K562 (cell line): ENCODE data around the gene UTP4. TPM values are rescaled to one million over a fixed set of nuclear protein-coding genes. Genes with fewer than 3 reads are reported as not detected.

Experiments used
- CHD1 ChIP-seq: fragments of 200-600 bp; sonication (generic); IDR thresholded peaks from one replicate; pipeline ENCODE4 v1.6.1; 2012; ENCODE audit warnings: mild to moderate bottlenecking, moderate library complexity, low read length, inconsistent platforms
- DNMT1 ChIP-seq: fragments of 450-650 bp; IDR thresholded peaks from 2 replicates; pipeline ENCODE4 v1.6.1; 2016; ENCODE audit warnings: antibody characterized with exemption, mild to moderate bottlenecking
- EP400 ChIP-seq: fragments of 450-650 bp; IDR thresholded peaks from 2 replicates; pipeline ENCODE4 v1.6.1; 2017; ENCODE audit warnings: antibody characterized with exemption, mild to moderate bottlenecking, moderate library complexity
- L3MBTL2 ChIP-seq: fragments of 450-650 bp; IDR thresholded peaks from 2 replicates; pipeline ENCODE4 v1.6.1; 2016; ENCODE audit warnings: mild to moderate bottlenecking, moderate library complexity
- NR3C1 ChIP-seq: sonication (generic); formaldehyde crosslinking; IDR thresholded peaks from 2 replicates; pipeline ENCODE4 v1.8.1; 2022; ENCODE audit warnings: missing genetic modification reagents
- PHF8 ChIP-seq: fragments of 200-600 bp; sonication (generic); IDR thresholded peaks from 2 replicates; pipeline ENCODE4 v1.6.1; 2012; ENCODE audit warnings: mixed run types, mild to moderate bottlenecking, inconsistent platforms, low read length, moderate library complexity, borderline replicate concordance
- PML ChIP-seq: IDR thresholded peaks from 2 replicates; pipeline ENCODE4 v1.6.1; 2012; ENCODE audit warnings: low read length, inconsistent platforms
- POLR2A ChIP-seq: fragments of 450-650 bp; conservative IDR thresholded peaks from 2 replicates; pipeline ENCODE4 v1.6.1; 2016
- SMARCA5 ChIP-seq: fragments of 450-650 bp; IDR thresholded peaks from 2 replicates; pipeline ENCODE4 v1.6.1; 2016
- THRB ChIP-seq: fragments of 450-650 bp; formaldehyde crosslinking; conservative IDR thresholded peaks from 2 replicates; pipeline ENCODE4 v1.4.0; 2022; ENCODE audit warnings: mild to moderate bottlenecking, missing genetic modification characterization
- TSC22D4 ChIP-seq: fragments of 450-650 bp; IDR thresholded peaks from 2 replicates; pipeline ENCODE4 v1.6.1; 2016; ENCODE audit warnings: missing genetic modification characterization, missing biosample characterization, control low read depth
- ZNF668 ChIP-seq: fragments of 250-450 bp; sonication (Bioruptor Pico); IDR thresholded peaks from 2 replicates; pipeline ENCODE4 v1.8.0; 2022; ENCODE audit warnings: mild to moderate bottlenecking, inconsistent platforms
- polyA plus RNA-seq, 8 experiments: library from polyadenylated mRNA; depleted of rRNA in 4 of 8; stranded (reverse) in 5 of 8; unstranded in 3 of 8; fragments of >200 nt; fragmentation: Nextera tagmentation in 2 of 8; fragmentation: Illumina TruSeq in 1 of 8; extraction: Ambion mirVana in 2 of 8; extraction: Trizol in 1 of 8; gene quantifications; 2 replicates each; pipeline versions ENCODE4 v1.2.1 to v1.2.3, GENCODE V29; 2011 to 2014; ENCODE audit warnings: inconsistent platforms in 1 of 8, missing spikeins in 1 of 8
- total RNA-seq, 7 experiments: library from RNA; depleted of rRNA in 6 of 7; stranded (reverse); fragments of >200 nt in 6 of 7; fragmentation: Illumina TruSeq in 2 of 7; extraction: Trizol in 2 of 7; gene quantifications; 2 replicates each; pipeline versions ENCODE4 v1.2.1 to v1.2.3, GENCODE V29; 2011 to 2021; ENCODE audit warnings: low replicate concordance in 1 of 7
- TF ChIP-seq, protein P1 (sequence below): fragments of 450-650 bp; formaldehyde crosslinking; IDR thresholded peaks from 2 replicates; pipeline ENCODE4 v1.4.0; 2020; ENCODE audit warnings: mild to moderate bottlenecking, moderate library complexity
- TF ChIP-seq, protein P2 (sequence below): fragments of 450-650 bp; IDR thresholded peaks from 2 replicates; pipeline ENCODE4 v1.7.1; 2018; ENCODE audit warnings: mild to moderate bottlenecking, low read depth; ENCODE audit not compliant: partially characterized antibody
- TF ChIP-seq, protein P3 (sequence below): fragments of 450-650 bp; IDR thresholded peaks from 2 replicates; pipeline ENCODE4 v1.6.1; 2016; ENCODE audit warnings: low read depth, mild to moderate bottlenecking, moderate library complexity

Gene UTP4
- total and polyA plus RNA-seq, 9 of the 15 experiments (the other 6 are each of a cell fraction or from before 2014, with no cell fraction given): 46.1 to 203 (median 145) TPM

DNA sequence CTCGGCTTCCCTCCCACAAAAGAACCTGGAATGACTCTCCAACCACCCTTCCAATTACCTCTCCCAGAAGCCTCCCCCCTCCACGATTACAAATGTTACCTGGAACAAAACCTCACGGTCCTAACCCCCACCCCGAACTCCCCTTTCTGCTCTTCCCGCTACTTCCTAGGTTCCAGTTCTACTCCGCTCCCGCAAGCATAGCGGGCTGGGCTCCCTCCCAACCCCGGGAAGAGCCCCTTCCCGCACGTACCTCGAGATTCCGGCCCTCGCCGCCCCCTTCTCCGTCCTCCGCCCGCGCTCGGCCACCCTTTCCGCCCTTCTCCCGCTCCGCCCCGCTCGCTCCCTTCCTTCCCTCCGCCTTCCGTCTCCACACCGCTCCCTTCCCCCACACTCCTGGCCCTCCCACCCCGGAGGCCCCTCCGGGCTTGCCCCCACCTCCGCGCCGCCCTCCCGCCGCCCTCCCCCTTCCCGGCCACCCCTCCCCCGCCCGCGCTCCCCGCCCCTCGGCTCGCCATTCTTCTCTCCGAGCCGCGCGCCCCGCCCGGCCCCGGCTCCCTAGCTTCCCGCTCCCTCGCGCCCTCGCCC, 518 bp upstream of the UTP4 start (continued):
- TF ChIP-seq TSC22D4 (no peak), PML (peak; percentile 68), DNMT1 (0 out of 2 replicates have a peak, but pooled peaks have one; percentile 73), POLR2A (peak; percentile 86), CHD1 (peak; percentile 54), NR3C1 (no peak), THRB (CRISPR knock-in tag) (peak; percentile 87; the same call in 1 of the 2 replicates), L3MBTL2 (no peak), ZNF668 (no peak), PHF8 (peak; percentile 55), SMARCA5 (peak; percentile 73; the same call in 1 of the 2 replicates), EP400 (peak; percentile 61; the same call in 1 of the 2 replicates)
- TF ChIP-seq, protein P1, sequence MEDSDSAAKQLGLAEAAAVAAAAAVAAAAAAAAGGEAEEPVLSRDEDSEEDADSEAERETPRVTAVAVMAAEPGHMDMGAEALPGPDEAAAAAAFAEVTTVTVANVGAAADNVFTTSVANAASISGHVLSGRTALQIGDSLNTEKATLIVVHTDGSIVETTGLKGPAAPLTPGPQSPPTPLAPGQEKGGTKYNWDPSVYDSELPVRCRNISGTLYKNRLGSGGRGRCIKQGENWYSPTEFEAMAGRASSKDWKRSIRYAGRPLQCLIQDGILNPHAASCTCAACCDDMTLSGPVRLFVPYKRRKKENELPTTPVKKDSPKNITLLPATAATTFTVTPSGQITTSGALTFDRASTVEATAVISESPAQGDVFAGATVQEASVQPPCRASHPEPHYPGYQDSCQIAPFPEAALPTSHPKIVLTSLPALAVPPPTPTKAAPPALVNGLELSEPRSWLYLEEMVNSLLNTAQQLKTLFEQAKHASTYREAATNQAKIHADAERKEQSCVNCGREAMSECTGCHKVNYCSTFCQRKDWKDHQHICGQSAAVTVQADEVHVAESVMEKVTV (CRISPR knock-in tag): peak; percentile 15; the same call in 1 of the 2 replicates
- TF ChIP-seq, protein P2, sequence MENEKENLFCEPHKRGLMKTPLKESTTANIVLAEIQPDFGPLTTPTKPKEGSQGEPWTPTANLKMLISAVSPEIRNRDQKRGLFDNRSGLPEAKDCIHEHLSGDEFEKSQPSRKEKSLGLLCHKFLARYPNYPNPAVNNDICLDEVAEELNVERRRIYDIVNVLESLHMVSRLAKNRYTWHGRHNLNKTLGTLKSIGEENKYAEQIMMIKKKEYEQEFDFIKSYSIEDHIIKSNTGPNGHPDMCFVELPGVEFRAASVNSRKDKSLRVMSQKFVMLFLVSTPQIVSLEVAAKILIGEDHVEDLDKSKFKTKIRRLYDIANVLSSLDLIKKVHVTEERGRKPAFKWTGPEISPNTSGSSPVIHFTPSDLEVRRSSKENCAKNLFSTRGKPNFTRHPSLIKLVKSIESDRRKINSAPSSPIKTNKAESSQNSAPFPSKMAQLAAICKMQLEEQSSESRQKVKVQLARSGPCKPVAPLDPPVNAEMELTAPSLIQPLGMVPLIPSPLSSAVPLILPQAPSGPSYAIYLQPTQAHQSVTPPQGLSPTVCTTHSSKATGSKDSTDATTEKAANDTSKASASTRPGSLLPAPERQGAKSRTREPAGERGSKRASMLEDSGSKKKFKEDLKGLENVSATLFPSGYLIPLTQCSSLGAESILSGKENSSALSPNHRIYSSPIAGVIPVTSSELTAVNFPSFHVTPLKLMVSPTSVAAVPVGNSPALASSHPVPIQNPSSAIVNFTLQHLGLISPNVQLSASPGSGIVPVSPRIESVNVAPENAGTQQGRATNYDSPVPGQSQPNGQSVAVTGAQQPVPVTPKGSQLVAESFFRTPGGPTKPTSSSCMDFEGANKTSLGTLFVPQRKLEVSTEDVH: peak; percentile 29
- TF ChIP-seq, protein P3, sequence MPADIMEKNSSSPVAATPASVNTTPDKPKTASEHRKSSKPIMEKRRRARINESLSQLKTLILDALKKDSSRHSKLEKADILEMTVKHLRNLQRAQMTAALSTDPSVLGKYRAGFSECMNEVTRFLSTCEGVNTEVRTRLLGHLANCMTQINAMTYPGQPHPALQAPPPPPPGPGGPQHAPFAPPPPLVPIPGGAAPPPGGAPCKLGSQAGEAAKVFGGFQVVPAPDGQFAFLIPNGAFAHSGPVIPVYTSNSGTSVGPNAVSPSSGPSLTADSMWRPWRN: no peak
